CD4-positive, alpha-beta T cell treated with Interleukin-6 for 4 hours (primary cell): ENCODE measurements around the gene SLC1A7.

Source experiments
- DNase-seq: peaks from one replicate; pipeline ENCODE4 v3.0.0-alpha.2; 2020; ENCODE audit warnings: mixed read lengths

SLC1A7 gene

GRCh38 chr1:53158900-53159299 lies 16.5 kb upstream of the SLC1A7 start:
- no peak for DNase-seq

- no peak for DNase-seq
These were observed 14.3 kb upstream of the SLC1A7 start for GRCh38 chr1:53156783-53157182.

- DNase-seq: no peak
These were observed 13.5 kb upstream of the SLC1A7 start for GRCh38 chr1:53155945-53156344.

GRCh38 chr1:53155534-53155933 lies 13.1 kb upstream of the SLC1A7 start:
- no peak for DNase-seq

GRCh38 chr1:53154859-53155438 lies 12.5 kb upstream of the SLC1A7 start:
- DNase-seq: no peak

GRCh38 chr1:53153752-53154151 lies 11.3 kb upstream of the SLC1A7 start:
- DNase-seq: no peak

- DNase-seq: no peak
These were observed 5.7 kb upstream of the SLC1A7 start for GRCh38 chr1:53148123-53148522.

- DNase-seq: no peak
These were observed 4.7 kb upstream of the SLC1A7 start for GRCh38 chr1:53147174-53147573.

GRCh38 chr1:53145942-53146708 lies 3.7 kb upstream of the SLC1A7 start:
- DNase-seq: no peak

- no peak for DNase-seq
These were observed 3.1 kb upstream of the SLC1A7 start for GRCh38 chr1:53145619-53145941.

GRCh38 chr1:53145051-53145600 lies 2.7 kb upstream of the SLC1A7 start:
- no peak for DNase-seq

- no peak for DNase-seq
These were observed 1.8 kb upstream of the SLC1A7 start for GRCh38 chr1:53144201-53144600.

GRCh38 chr1:53143527-53143926 lies 1.1 kb upstream of the SLC1A7 start:
- no peak for DNase-seq

- no peak for DNase-seq
These were observed 867 bp downstream of the SLC1A7 start for GRCh38 chr1:53141487-53142055.

- DNase-seq: no peak
These were observed 2.0 kb downstream of the SLC1A7 start for GRCh38 chr1:53140451-53140850.

GRCh38 chr1:53139951-53140361 lies 2.5 kb downstream of the SLC1A7 start:
- no peak for DNase-seq

GRCh38 chr1:53138991-53139884 lies 3.2 kb downstream of the SLC1A7 start:
- DNase-seq: no peak

- no peak for DNase-seq
These were observed 4.7 kb downstream of the SLC1A7 start for GRCh38 chr1:53137729-53138128.

GRCh38 chr1:53135735-53136114 lies 6.7 kb downstream of the SLC1A7 start:
- DNase-seq: no peak

- no peak for DNase-seq
These were observed 7.3 kb downstream of the SLC1A7 start for GRCh38 chr1:53134961-53135734.

GRCh38 chr1:53134042-53134485 lies 8.4 kb downstream of the SLC1A7 start:
- DNase-seq: no peak
